ENCODE results near the gene TTC23L.

DNA sequence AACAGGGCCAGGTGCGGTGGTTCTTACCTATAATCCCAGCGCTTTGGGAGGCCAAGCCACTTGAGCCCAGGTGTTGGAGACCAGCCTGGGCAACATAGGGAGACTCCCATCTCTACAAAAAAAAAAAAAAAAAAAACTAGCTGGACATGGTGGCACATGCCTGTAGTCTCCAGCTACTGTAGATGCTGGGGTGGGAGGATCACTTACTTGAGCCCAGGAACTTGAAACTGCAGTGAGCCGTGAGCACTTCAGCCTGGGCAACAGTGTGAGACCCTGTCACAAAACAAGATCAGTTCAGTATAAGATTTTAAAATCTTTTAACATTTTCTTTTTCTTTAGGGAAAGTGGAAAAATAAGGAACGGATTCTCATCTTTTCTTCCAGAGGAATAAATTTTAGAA lies 79.1 kb downstream of the TTC23L start:
- TF ChIP-seq, protein P1, sequence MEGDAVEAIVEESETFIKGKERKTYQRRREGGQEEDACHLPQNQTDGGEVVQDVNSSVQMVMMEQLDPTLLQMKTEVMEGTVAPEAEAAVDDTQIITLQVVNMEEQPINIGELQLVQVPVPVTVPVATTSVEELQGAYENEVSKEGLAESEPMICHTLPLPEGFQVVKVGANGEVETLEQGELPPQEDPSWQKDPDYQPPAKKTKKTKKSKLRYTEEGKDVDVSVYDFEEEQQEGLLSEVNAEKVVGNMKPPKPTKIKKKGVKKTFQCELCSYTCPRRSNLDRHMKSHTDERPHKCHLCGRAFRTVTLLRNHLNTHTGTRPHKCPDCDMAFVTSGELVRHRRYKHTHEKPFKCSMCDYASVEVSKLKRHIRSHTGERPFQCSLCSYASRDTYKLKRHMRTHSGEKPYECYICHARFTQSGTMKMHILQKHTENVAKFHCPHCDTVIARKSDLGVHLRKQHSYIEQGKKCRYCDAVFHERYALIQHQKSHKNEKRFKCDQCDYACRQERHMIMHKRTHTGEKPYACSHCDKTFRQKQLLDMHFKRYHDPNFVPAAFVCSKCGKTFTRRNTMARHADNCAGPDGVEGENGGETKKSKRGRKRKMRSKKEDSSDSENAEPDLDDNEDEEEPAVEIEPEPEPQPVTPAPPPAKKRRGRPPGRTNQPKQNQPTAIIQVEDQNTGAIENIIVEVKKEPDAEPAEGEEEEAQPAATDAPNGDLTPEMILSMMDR (IDR thresholded peaks at IDR 0.05) = no peak
- no peak for TF ChIP-seq POLR2A (IDR thresholded peaks at IDR 0.05)
